Uterus (tissue), 2 donors: ENCODE measurements around the gene LBH.

Experiments used
- POLR2A ChIP-seq, 2 donors: fragments of 450-650 bp; IDR thresholded peaks; one replicate each; pipeline ENCODE4 v1.6.1; 2016; ENCODE audit warnings: antibody characterized with exemption in 2 of 2, mild to moderate bottlenecking in 1 of 2, moderate library complexity in 1 of 2
- TF ChIP-seq, protein P1 (sequence below), 4 experiments: fragments of 200-600 bp in 2 of 4; fragments of 450-650 bp in 2 of 4; sonication (generic) in 2 of 4; IDR thresholded peaks; one replicate each; pipeline ENCODE4 v1.5.1; 2016 to 2019; ENCODE audit warnings: antibody characterized with exemption in 4 of 4, mild to moderate bottlenecking in 2 of 4, moderate library complexity in 1 of 4

DNA sequence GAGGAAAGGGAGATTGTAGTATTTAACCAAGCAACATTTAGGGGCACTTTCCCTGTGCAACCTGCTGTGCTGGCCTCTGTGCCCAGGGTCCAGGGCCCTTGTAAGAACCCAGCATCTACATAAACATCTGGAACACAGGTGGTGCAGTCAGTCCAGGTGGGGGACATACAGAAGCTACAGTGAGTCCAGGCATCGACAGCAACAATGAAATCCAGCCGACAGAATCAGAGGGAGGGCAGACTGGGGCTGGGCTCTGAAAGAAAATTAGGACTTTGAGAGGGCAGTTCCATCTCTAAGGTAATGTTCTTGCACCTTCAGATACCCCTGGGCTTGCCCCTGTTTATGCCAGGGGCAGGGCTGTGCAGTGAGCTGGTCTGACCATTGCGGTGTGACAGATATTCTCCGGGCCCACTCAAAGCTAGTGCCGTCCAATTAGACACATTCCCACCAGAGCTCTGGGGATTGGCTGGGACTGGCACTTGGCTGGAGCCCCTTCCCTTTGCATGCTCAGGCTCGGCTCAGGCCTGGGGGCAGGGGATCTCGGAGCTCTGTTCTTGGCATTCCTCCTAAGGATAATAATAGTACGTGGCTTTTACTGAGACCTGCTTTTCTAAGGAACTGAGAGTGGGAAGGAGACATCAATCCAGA, 5.4 kb downstream of the LBH start:
- TF ChIP-seq, protein P1, sequence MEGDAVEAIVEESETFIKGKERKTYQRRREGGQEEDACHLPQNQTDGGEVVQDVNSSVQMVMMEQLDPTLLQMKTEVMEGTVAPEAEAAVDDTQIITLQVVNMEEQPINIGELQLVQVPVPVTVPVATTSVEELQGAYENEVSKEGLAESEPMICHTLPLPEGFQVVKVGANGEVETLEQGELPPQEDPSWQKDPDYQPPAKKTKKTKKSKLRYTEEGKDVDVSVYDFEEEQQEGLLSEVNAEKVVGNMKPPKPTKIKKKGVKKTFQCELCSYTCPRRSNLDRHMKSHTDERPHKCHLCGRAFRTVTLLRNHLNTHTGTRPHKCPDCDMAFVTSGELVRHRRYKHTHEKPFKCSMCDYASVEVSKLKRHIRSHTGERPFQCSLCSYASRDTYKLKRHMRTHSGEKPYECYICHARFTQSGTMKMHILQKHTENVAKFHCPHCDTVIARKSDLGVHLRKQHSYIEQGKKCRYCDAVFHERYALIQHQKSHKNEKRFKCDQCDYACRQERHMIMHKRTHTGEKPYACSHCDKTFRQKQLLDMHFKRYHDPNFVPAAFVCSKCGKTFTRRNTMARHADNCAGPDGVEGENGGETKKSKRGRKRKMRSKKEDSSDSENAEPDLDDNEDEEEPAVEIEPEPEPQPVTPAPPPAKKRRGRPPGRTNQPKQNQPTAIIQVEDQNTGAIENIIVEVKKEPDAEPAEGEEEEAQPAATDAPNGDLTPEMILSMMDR (IDR thresholded peaks at IDR 0.05), result no peak
- no peak for TF ChIP-seq POLR2A (IDR thresholded peaks at IDR 0.05)
